ENCODE results near the gene ODAPH.

Gene ODAPH

GRCh38 chr4:75564023-75564422, 8.2 kb downstream of the ODAPH start:
- no peaks in the 10 kb centered on the region for H3K27me3 ChIP-seq
- peaks cover 0 to 13% (median 7%) of the 10 kb centered on the region in 11 experiments; a peak in 13 of 22 replicates for H3K9me3 ChIP-seq (replicated peaks in 1 of 11)
- no peak for TF ChIP-seq Cebpa-rat (IDR thresholded peaks at IDR 0.05)
- no peak overlapping the region for H3K9ac ChIP-seq
- peaks cover 0 to 41% (median 20%) of the 10 kb centered on the region in 10 experiments; a peak in 10 of 20 replicates for H3K4me1 ChIP-seq
- H3K36me3 ChIP-seq, result no peaks in the 10 kb centered on the region
- H3K4me2 ChIP-seq, result no peak overlapping the region
- no peak overlapping the region for H3K4me3 ChIP-seq
- no peak overlapping the region for H3K27ac ChIP-seq
- no peaks in the 10 kb centered on the region for H4K20me1 ChIP-seq

GRCh38 chr4:75565481-75565880, 9.6 kb downstream of the ODAPH start:
- Histone ChIP-seq H3K9ac (no peak overlapping the region), H3K4me3 (no peak overlapping the region), H3K9me3 (replicated peaks in 1 of 11) (peaks cover 0 to 13% (median 7%) of the 10 kb centered on the region in 11 experiments; a peak in 14 of 22 replicates), H3K36me3 (no peaks in the 10 kb centered on the region), H3K27ac (no peak overlapping the region), H3K4me1 (peaks cover 0 to 41% (median 20%) of the 10 kb centered on the region in 10 experiments; a peak in 10 of 20 replicates), H3K27me3 (no peaks in the 10 kb centered on the region), H4K20me1 (no peaks in the 10 kb centered on the region), H3K4me2 (peak overlapping the region in 5 of 11 experiments; percentile 4 to 73 (median 54); a peak in 8 of 22 replicates)
- no peak for TF ChIP-seq Cebpa-rat (IDR thresholded peaks at IDR 0.05)

- H3K4me1 ChIP-seq, result peaks cover 0 to 41% (median 20%) of the 10 kb centered on the region in 10 experiments; a peak in 10 of 20 replicates
- TF ChIP-seq Cebpa-rat (IDR thresholded peaks at IDR 0.05), result no peak
- no peak overlapping the region for H3K4me3 ChIP-seq
- H3K4me2 ChIP-seq, result peak overlapping the region in 5 of 11 experiments; percentile 39 to 73 (median 54); a peak in 9 of 22 replicates
- no peak overlapping the region for H3K27ac ChIP-seq
- H3K9ac ChIP-seq, result no peak overlapping the region
- H4K20me1 ChIP-seq, result no peaks in the 10 kb centered on the region
- H3K27me3 ChIP-seq, result no peaks in the 10 kb centered on the region
- no peaks in the 10 kb centered on the region for H3K36me3 ChIP-seq
- H3K9me3 ChIP-seq (replicated peaks in 1 of 11), result peaks cover 0 to 13% (median 7%) of the 10 kb centered on the region in 11 experiments; a peak in 14 of 22 replicates
Observed at GRCh38 chr4:75566911-75567310, 11.0 kb downstream of the ODAPH start.

GRCh38 chr4:75567725-75568124, 11.9 kb downstream of the ODAPH start:
- H3K4me3 ChIP-seq, result no peak overlapping the region
- H3K27me3 ChIP-seq, result no peaks in the 10 kb centered on the region
- no peak overlapping the region for H3K9ac ChIP-seq
- H3K27ac ChIP-seq, result no peak overlapping the region
- peaks cover 0 to 41% (median 20%) of the 10 kb centered on the region in 10 experiments; a peak in 10 of 20 replicates for H3K4me1 ChIP-seq
- H3K9me3 ChIP-seq (replicated peaks in 1 of 11), result peaks cover 0 to 13% (median 7%) of the 10 kb centered on the region in 11 experiments; a peak in 14 of 22 replicates
- H3K36me3 ChIP-seq, result no peaks in the 10 kb centered on the region
- peak overlapping the region in 5 of 11 experiments; percentile 31 to 73 (median 54); a peak in 9 of 22 replicates for H3K4me2 ChIP-seq
- TF ChIP-seq Cebpa-rat (IDR thresholded peaks at IDR 0.05), result no peak
- H4K20me1 ChIP-seq, result no peaks in the 10 kb centered on the region

GRCh38 chr4:75584067-75584466, 28.2 kb downstream of the ODAPH start:
- H3K4me2 ChIP-seq, result no peak overlapping the region
- no peaks in the 10 kb centered on the region for H3K27me3 ChIP-seq
- H3K27ac ChIP-seq, result no peak overlapping the region
- H3K36me3 ChIP-seq, result no peaks in the 10 kb centered on the region
- no peaks in the 10 kb centered on the region for H4K20me1 ChIP-seq
- peaks cover 9 to 22% (median 15%) of the 10 kb centered on the region in 11 experiments; a peak in 20 of 22 replicates for H3K9me3 ChIP-seq (replicated peaks in 1 of 11)
- H3K9ac ChIP-seq, result no peak overlapping the region
- H3K4me3 ChIP-seq, result no peak overlapping the region
- no peaks in the 10 kb centered on the region for H3K4me1 ChIP-seq
- TF ChIP-seq Cebpa-rat (IDR thresholded peaks at IDR 0.05), result no peak

- Histone ChIP-seq H3K9me3 (replicated peaks in 1 of 11) (no peaks in the 10 kb centered on the region), H3K27ac (no peak overlapping the region)
Observed at GRCh38 chr4:75593393-75593792, 37.5 kb downstream of the ODAPH start.

GRCh38 chr4:75596061-75596460, 40.2 kb downstream of the ODAPH start:
- TF ChIP-seq Cebpa-rat (IDR thresholded peaks at IDR 0.05), result no peak
- Histone ChIP-seq H3K4me2 (no peak overlapping the region), H3K27me3 (no peaks in the 10 kb centered on the region), H3K27ac (no peak overlapping the region), H3K36me3 (no peaks in the 10 kb centered on the region), H3K9ac (no peak overlapping the region), H3K4me1 (peaks cover 0 to 5% (median 0%) of the 10 kb centered on the region in 10 experiments; a peak in 3 of 20 replicates), H3K4me3 (no peak overlapping the region), H3K9me3 (replicated peaks in 1 of 11) (no peaks in the 10 kb centered on the region), H4K20me1 (no peaks in the 10 kb centered on the region; a peak in 1 of 22 replicates)

More at GRCh38 chr4:75593393-75593792, 37.5 kb downstream of the ODAPH start:
- Histone ChIP-seq H3K4me2 (no peak overlapping the region), H3K4me3 (no peak overlapping the region), H4K20me1 (no peaks in the 10 kb centered on the region), H3K9ac (no peak overlapping the region), H3K4me1 (peaks cover 0 to 3% (median 0%) of the 10 kb centered on the region in 10 experiments; a peak in 3 of 20 replicates), H3K27me3 (no peaks in the 10 kb centered on the region), H3K36me3 (no peaks in the 10 kb centered on the region)
- TF ChIP-seq Cebpa-rat (IDR thresholded peaks at IDR 0.05), result 0 out of 22 replicates have a peak, but pooled peaks of 1 of the 11 experiments have one; percentile 16

GRCh38 chr4:75598390-75598789, 42.5 kb downstream of the ODAPH start:
- Histone ChIP-seq H3K27ac (no peak overlapping the region), H3K9ac (no peak overlapping the region), H3K4me2 (no peak overlapping the region; a peak in 1 of 22 replicates), H3K9me3 (replicated peaks in 1 of 11) (no peaks in the 10 kb centered on the region), H4K20me1 (no peaks in the 10 kb centered on the region; a peak in 1 of 22 replicates), H3K4me1 (peaks cover 0 to 5% (median 0%) of the 10 kb centered on the region in 10 experiments; a peak in 3 of 20 replicates), H3K27me3 (no peaks in the 10 kb centered on the region), H3K4me3 (no peak overlapping the region), H3K36me3 (no peaks in the 10 kb centered on the region)
- TF ChIP-seq Cebpa-rat (IDR thresholded peaks at IDR 0.05), result no peak

- no peaks in the 10 kb centered on the region for H3K36me3 ChIP-seq
- no peak overlapping the region for H3K27ac ChIP-seq
- no peak for TF ChIP-seq Cebpa-rat (IDR thresholded peaks at IDR 0.05)
- H3K27me3 ChIP-seq, result no peaks in the 10 kb centered on the region
- H3K9ac ChIP-seq, result no peak overlapping the region
- H3K4me1 ChIP-seq, result peaks cover 0 to 5% (median 0%) of the 10 kb centered on the region in 10 experiments; a peak in 3 of 20 replicates
- no peak overlapping the region for H3K4me3 ChIP-seq
- no peaks in the 10 kb centered on the region; a peak in 1 of 22 replicates for H4K20me1 ChIP-seq
- no peak overlapping the region for H3K4me2 ChIP-seq
- no peaks in the 10 kb centered on the region for H3K9me3 ChIP-seq (replicated peaks in 1 of 11)
Observed at GRCh38 chr4:75599647-75600046, 43.8 kb downstream of the ODAPH start.

- Histone ChIP-seq H3K27me3 (no peaks in the 10 kb centered on the region), H3K4me2 (no peak overlapping the region), H3K27ac (no peak overlapping the region), H3K9ac (no peak overlapping the region), H4K20me1 (no peaks in the 10 kb centered on the region), H3K9me3 (replicated peaks in 1 of 11) (no peaks in the 10 kb centered on the region; a peak in 1 of 22 replicates), H3K36me3 (no peaks in the 10 kb centered on the region), H3K4me1 (no peaks in the 10 kb centered on the region), H3K4me3 (no peak overlapping the region)
- no peak for TF ChIP-seq Cebpa-rat (IDR thresholded peaks at IDR 0.05)
Observed at GRCh38 chr4:75605928-75606327, 50.1 kb downstream of the ODAPH start.

Data from BLaER1 treated with 17β-estradiol and CSF1 and Interleukin-3, amounts not matched to agents 10 nM and 100 nM (cell line).